ENCODE data around the gene PRDM9.
"Not testable (repeated sequence)": the region's sequence is repeated elsewhere in the genome, so short reads cannot be mapped to it uniquely, and the experiment has no call there.

The PRDM9 gene

DNA sequence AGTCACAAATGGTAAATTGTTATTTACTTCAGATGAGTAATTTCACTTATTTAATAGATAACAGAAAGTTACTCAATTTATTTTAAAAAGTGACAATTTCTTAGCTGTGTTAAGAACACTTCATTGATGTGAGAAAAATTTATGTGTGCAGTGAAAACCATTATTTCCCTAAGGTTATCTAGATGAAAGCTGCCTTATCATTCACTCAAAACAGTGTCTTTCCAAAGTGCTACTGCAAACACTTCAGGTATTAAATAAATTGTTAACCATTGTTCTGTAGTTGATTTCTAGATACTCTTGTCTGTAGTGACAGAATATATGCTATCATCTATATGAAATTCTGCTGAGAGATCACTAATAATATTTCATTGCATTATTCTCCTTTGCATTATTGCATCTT lies 33.5 kb upstream of the PRDM9 start:
- POLR2A ChIA-PET (ENCODE audit: low non-redundant PET), result no interaction called here
- CTCF ChIA-PET, result no interaction called here
- DNase-seq (ENCODE audit: low spot score), result no peak
- TF ChIP-seq, protein P1, sequence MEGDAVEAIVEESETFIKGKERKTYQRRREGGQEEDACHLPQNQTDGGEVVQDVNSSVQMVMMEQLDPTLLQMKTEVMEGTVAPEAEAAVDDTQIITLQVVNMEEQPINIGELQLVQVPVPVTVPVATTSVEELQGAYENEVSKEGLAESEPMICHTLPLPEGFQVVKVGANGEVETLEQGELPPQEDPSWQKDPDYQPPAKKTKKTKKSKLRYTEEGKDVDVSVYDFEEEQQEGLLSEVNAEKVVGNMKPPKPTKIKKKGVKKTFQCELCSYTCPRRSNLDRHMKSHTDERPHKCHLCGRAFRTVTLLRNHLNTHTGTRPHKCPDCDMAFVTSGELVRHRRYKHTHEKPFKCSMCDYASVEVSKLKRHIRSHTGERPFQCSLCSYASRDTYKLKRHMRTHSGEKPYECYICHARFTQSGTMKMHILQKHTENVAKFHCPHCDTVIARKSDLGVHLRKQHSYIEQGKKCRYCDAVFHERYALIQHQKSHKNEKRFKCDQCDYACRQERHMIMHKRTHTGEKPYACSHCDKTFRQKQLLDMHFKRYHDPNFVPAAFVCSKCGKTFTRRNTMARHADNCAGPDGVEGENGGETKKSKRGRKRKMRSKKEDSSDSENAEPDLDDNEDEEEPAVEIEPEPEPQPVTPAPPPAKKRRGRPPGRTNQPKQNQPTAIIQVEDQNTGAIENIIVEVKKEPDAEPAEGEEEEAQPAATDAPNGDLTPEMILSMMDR (conservative IDR thresholded peaks at IDR 0.05; ENCODE audit: low read depth), result no peak
- H3K27ac ChIP-seq, result no peak overlapping the region

DNA sequence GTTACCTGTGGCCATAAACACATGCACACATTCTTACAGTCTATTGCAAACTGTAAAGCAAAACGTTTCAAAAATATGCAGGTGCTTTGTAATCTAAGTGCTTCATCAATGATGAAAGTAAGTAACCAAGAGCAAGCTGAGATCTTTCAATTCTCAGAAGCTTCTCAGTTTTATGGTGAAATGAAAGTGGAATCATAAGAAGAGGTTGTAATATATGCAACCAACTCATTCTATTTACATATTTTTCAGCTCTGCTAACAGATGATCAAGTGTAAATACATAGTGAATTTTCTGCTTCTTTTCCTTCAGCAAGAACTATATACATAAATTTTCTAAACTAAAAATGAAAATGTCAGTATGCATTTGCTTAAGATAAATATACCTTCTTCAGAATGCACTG lies 33.1 kb upstream of the PRDM9 start:
- CTCF ChIA-PET, result no interaction called here
- no peak overlapping the region for H3K27ac ChIP-seq
- POLR2A ChIA-PET (ENCODE audit: low non-redundant PET), result no interaction called here
- DNase-seq (ENCODE audit: low spot score), result no peak
- TF ChIP-seq, protein P1 (conservative IDR thresholded peaks at IDR 0.05; ENCODE audit: low read depth), result no peak

DNA sequence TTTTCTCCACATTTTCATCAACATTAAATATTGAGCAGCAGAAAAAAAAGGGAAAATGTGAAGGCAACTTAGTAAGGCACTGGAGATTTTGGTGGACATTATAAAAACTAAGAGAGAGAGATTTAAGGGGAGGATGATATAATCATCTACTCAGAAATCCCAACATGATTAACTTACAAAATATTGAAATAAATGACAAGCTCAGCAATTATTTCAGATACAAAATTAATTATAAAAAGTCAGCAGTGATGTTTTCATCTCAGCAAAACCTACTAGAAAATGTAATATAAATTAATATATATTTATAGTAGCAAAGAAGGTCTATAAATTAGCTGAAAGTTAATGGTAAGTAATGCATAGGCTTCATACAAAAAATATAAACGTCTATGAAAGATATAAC lies 30.8 kb upstream of the PRDM9 start:
- POLR2A ChIA-PET (ENCODE audit: low non-redundant PET), result no interaction called here
- CTCF ChIA-PET, result no interaction called here
- no peak for DNase-seq (ENCODE audit: low spot score)
- TF ChIP-seq, protein P1 (conservative IDR thresholded peaks at IDR 0.05; ENCODE audit: low read depth), result no peak
- H3K27ac ChIP-seq, result no peak overlapping the region

DNA sequence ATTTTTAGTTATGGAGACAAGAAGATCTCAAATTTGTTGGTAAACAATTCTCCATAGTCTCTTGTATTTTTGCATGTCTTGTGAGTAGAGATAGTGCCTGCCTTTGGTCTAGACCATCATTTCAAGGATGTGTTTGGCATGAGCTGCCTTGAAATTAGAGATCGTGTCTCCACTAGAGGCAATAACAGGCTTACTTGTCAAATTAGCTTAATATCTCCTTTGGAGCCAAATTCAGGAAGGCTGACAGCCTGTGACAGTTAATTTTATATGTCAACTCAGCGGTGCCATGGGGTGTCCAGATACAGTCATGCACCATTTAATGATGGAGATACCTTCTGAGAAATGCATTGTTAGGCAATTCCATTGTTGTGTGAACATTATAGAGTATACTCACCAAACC lies 24.8 kb upstream of the PRDM9 start:
- CTCF ChIA-PET, result no interaction called here
- TF ChIP-seq, protein P1 (conservative IDR thresholded peaks at IDR 0.05; ENCODE audit: low read depth), result no peak
- POLR2A ChIA-PET (ENCODE audit: low non-redundant PET), result no interaction called here
- no peak overlapping the region for H3K27ac ChIP-seq
- no peak for DNase-seq (ENCODE audit: low spot score)

DNA sequence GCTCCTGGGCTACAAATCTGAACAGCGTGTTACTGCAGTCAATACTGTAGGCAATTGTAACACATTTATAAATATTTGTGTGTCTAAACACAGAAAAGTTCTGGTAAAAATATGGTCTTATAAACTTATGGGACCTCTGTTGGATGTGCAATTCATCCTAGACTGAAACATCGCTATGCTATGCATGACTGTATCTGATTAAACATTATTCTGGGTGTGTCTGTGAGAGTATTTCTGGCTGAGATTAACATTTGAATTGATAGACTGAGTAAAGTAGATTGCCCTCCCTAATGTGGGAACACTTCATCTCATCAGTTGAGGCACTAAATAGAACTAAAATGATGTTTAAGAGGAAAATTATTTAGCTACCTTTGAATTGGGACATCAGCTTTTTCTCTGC lies 24.3 kb upstream of the PRDM9 start:
- TF ChIP-seq, protein P1 (conservative IDR thresholded peaks at IDR 0.05; ENCODE audit: low read depth), result no peak
- ChIA-PET POLR2A (ENCODE audit: low non-redundant PET) (no interaction called here), CTCF (no interaction called here)
- no peak overlapping the region for H3K27ac ChIP-seq
- DNase-seq (ENCODE audit: low spot score), result no peak

DNA sequence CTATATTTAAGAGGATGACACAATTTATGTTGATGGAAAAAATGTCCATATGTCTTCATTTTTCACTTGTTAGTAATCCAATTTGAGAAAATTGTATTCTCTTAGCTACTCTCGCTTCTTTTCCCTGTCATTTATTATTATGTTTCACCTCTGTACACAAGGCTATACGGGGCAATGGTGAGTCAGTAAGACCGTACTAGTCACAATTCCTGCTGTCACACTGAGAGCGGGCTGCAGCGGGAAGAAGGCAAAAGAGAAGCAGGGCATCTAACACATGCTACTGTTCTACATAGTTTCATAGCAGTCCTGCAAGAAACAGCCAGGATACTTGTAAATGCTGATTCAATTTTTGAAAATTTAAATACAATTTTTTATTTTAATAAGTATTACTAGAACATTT lies 23.3 kb upstream of the PRDM9 start:
- DNase-seq (ENCODE audit: low spot score), result no peak
- TF ChIP-seq, protein P1 (conservative IDR thresholded peaks at IDR 0.05; ENCODE audit: low read depth), result no peak
- ChIA-PET CTCF (no interaction called here), POLR2A (ENCODE audit: low non-redundant PET) (no interaction called here)
- H3K27ac ChIP-seq, result no peak overlapping the region

DNA sequence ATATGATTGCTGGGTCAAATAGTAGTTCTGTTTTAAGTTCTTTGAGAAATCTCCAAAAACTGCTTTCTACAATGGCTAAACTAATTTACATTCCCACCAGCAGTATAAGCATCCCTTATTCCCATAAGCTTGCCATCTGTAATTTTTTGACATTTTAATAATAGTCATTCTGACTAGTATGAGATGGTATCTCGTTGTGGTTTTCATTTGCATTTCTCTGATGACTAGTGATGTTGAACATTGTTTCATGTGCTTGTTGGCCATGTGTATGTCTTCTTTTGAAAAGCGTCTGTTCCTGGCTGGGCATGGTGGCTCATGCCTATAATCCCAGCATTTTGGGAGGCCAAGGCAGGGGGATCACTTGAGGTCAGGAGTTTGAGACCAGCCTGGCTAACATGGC lies 21.2 kb upstream of the PRDM9 start:
- POLR2A ChIA-PET (ENCODE audit: low non-redundant PET); CTCF ChIA-PET; DNase-seq (ENCODE audit: low spot score); H3K27ac ChIP-seq: not testable (repeated sequence)
